Subcutaneous abdominal adipose tissue (tissue), 5 donors: ENCODE measurements around the gene DIO1.

Source experiments
- H3K27ac ChIP-seq: one replicate; pipeline ENCODE4 v1.7.0; 2013; ENCODE audit warnings: low read depth, mild to moderate bottlenecking, inconsistent platforms, low read length, moderate library complexity
- H3K27me3 ChIP-seq, 5 donors: one replicate each; pipeline ENCODE4 v1.7.0; 2013; ENCODE audit warnings: low read length in 5 of 5, inconsistent platforms in 1 of 5; ENCODE audit not compliant: control insufficient read depth in 5 of 5, insufficient read depth in 4 of 5
- H3K36me3 ChIP-seq, 5 donors: one replicate each; pipeline ENCODE4 v1.7.0; 2013; ENCODE audit warnings: low read length in 5 of 5; ENCODE audit not compliant: control insufficient read depth in 5 of 5, insufficient read depth in 5 of 5
- H3K4me1 ChIP-seq, 5 donors: one replicate each; pipeline ENCODE4 v1.7.0; 2013; ENCODE audit warnings: low read length in 5 of 5, mild to moderate bottlenecking in 3 of 5, moderate library complexity in 1 of 5; ENCODE audit not compliant: control insufficient read depth in 5 of 5, insufficient read depth in 5 of 5
- H3K4me3 ChIP-seq, 5 donors: one replicate each; pipeline ENCODE4 v1.7.0; 2013; ENCODE audit warnings: low read length in 5 of 5, low read depth in 1 of 5
- H3K9ac ChIP-seq, 5 donors: one replicate each; pipeline ENCODE4 v1.7.0; 2013; ENCODE audit warnings: low read length in 5 of 5, mild to moderate bottlenecking in 4 of 5, moderate library complexity in 3 of 5
- H3K9me3 ChIP-seq, 5 donors: one replicate each; pipeline ENCODE4 v1.7.0; 2013; ENCODE audit warnings: low read length in 5 of 5; ENCODE audit not compliant: control insufficient read depth in 5 of 5
- donor health status: healthy.
- donor health status: healthy.
- donor health status: healthy.
- donor health status: healthy.
- donor health status: healthy.

DIO1 gene

GRCh38 chr1:53959664-53960250 lies 65.8 kb downstream of the DIO1 start:
- no peak overlapping the region for H3K4me3 ChIP-seq
- no peaks in the 10 kb centered on the region for H3K27me3 ChIP-seq
- H3K27ac ChIP-seq: no peak overlapping the region
- peak overlapping the region in 1 of 5 donors; percentile 4 for H3K9ac ChIP-seq
- peaks cover 0 to 15% (median 11%) of the 10 kb centered on the region in 5 donors for H3K4me1 ChIP-seq
- no peaks in the 10 kb centered on the region for H3K9me3 ChIP-seq
- H3K36me3 ChIP-seq: peaks cover 20 to 53% (median 38%) of the 10 kb centered on the region in 5 donors
